GM23338 (cell line): ENCODE data around the gene RAP1GAP. TPM values are rescaled to one million over a fixed set of nuclear protein-coding genes. Genes with fewer than 3 reads are reported as not detected.

Experiments used
- CREB1 ChIP-seq: fragments of 250-450 bp; sonication (Bioruptor Pico); IDR thresholded peaks from 2 replicates; pipeline ENCODE4 v1.5.0; 2020; ENCODE audit warnings: low read depth, mild to moderate bottlenecking, moderate library complexity
- CTCF ChIP-seq, 2 experiments: fragments of 200-600 bp in 1 of 2; sonication (generic) in 1 of 2; conservative IDR thresholded peaks; 2 replicates each; pipeline versions ENCODE4 v1.5.1 to v1.6.1; 2016 to 2017; ENCODE audit warnings: antibody characterized with exemption in 2 of 2, low read depth in 2 of 2, mild to moderate bottlenecking in 2 of 2, moderate library complexity in 1 of 2
- ETS1 ChIP-seq: IDR thresholded peaks from 2 replicates; pipeline ENCODE4 v1.6.1; 2016; ENCODE audit warnings: antibody characterized with exemption
- EZH2 ChIP-seq: fragments of 200-600 bp; sonication (generic); IDR thresholded peaks from one replicate; pipeline ENCODE4 v1.8.0; 2017; ENCODE audit warnings: antibody characterized with exemption, mild to moderate bottlenecking, low read depth; ENCODE audit not compliant: unreplicated experiment
- POLR2AphosphoS5 ChIP-seq: IDR thresholded peaks from 2 replicates; pipeline ENCODE4 v1.6.1; 2016; ENCODE audit warnings: antibody characterized with exemption, low read depth
- STAT1 ChIP-seq: IDR thresholded peaks from one replicate; pipeline ENCODE4 v1.6.1; 2016; ENCODE audit warnings: antibody characterized with exemption; ENCODE audit not compliant: unreplicated experiment
- ZNF114 ChIP-seq: fragments of 250-450 bp; sonication (Bioruptor Pico); IDR thresholded peaks from 2 replicates; pipeline ENCODE4 v1.5.0; 2020; ENCODE audit warnings: mild to moderate bottlenecking, moderate library complexity
- ZNF331 ChIP-seq: fragments of 250-450 bp; sonication (Bioruptor Pico); IDR thresholded peaks from 2 replicates; pipeline ENCODE4 v1.5.0; 2020; ENCODE audit warnings: low read depth, mild to moderate bottlenecking, moderate library complexity
- polyA plus RNA-seq: library from polyadenylated mRNA; unstranded; fragments of >200 nt; fragmentation: Nextera tagmentation; extraction: Ambion mirVana; gene quantifications from 2 replicates; pipeline ENCODE4 v1.2.1, GENCODE V29; 2016
- total RNA-seq: library from RNA; depleted of rRNA; stranded (reverse); fragments of >200 nt; shearing (Covaris generic); gene quantifications from 2 replicates; pipeline ENCODE4 v1.2.3, GENCODE V29; 2014
- TF ChIP-seq, protein P1 (sequence below): fragments of 250-450 bp; sonication (Bioruptor Pico); IDR thresholded peaks from 2 replicates; pipeline ENCODE4 v1.5.0; 2020; ENCODE audit warnings: mild to moderate bottlenecking, moderate library complexity

The RAP1GAP gene
- total and polyA plus RNA-seq, 2 experiments from 2014 or later, result 4.3 to 6.6 TPM

GRCh38 chr1:21618059-21618458 lies 51.1 kb downstream of the RAP1GAP start (continued):
- TF ChIP-seq, protein P1, sequence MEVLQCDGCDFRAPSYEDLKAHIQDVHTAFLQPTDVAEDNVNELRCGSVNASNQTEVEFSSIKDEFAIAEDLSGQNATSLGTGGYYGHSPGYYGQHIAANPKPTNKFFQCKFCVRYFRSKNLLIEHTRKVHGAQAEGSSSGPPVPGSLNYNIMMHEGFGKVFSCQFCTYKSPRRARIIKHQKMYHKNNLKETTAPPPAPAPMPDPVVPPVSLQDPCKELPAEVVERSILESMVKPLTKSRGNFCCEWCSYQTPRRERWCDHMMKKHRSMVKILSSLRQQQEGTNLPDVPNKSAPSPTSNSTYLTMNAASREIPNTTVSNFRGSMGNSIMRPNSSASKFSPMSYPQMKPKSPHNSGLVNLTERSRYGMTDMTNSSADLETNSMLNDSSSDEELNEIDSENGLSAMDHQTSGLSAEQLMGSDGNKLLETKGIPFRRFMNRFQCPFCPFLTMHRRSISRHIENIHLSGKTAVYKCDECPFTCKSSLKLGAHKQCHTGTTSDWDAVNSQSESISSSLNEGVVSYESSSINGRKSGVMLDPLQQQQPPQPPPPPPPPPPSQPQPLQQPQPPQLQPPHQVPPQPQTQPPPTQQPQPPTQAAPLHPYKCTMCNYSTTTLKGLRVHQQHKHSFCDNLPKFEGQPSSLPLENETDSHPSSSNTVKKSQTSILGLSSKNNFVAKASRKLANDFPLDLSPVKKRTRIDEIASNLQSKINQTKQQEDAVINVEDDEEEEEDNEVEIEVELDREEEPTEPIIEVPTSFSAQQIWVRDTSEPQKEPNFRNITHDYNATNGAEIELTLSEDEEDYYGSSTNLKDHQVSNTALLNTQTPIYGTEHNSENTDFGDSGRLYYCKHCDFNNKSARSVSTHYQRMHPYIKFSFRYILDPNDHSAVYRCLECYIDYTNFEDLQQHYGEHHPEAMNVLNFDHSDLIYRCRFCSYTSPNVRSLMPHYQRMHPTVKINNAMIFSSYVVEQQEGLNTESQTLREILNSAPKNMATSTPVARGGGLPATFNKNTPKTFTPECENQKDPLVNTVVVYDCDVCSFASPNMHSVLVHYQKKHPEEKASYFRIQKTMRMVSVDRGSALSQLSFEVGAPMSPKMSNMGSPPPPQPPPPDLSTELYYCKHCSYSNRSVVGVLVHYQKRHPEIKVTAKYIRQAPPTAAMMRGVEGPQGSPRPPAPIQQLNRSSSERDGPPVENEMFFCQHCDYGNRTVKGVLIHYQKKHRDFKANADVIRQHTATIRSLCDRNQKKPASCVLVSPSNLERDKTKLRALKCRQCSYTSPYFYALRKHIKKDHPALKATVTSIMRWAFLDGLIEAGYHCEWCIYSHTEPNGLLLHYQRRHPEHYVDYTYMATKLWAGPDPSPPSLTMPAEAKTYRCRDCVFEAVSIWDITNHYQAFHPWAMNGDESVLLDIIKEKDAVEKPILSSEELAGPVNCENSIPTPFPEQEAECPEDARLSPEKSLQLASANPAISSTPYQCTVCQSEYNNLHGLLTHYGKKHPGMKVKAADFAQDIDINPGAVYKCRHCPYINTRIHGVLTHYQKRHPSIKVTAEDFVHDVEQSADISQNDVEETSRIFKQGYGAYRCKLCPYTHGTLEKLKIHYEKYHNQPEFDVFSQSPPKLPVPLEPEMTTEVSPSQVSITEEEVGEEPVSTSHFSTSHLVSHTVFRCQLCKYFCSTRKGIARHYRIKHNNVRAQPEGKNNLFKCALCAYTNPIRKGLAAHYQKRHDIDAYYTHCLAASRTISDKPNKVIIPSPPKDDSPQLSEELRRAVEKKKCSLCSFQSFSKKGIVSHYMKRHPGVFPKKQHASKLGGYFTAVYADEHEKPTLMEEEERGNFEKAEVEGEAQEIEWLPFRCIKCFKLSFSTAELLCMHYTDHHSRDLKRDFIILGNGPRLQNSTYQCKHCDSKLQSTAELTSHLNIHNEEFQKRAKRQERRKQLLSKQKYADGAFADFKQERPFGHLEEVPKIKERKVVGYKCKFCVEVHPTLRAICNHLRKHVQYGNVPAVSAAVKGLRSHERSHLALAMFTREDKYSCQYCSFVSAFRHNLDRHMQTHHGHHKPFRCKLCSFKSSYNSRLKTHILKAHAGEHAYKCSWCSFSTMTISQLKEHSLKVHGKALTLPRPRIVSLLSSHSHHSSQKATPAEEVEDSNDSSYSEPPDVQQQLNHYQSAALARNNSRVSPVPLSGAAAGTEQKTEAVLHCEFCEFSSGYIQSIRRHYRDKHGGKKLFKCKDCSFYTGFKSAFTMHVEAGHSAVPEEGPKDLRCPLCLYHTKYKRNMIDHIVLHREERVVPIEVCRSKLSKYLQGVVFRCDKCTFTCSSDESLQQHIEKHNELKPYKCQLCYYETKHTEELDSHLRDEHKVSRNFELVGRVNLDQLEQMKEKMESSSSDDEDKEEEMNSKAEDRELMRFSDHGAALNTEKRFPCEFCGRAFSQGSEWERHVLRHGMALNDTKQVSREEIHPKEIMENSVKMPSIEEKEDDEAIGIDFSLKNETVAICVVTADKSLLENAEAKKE, result no peak
- TF ChIP-seq ETS1 (no peak), CTCF (conservative IDR thresholded peaks at IDR 0.05; ENCODE audit: low read depth in 2 of 2) (no peak), ZNF331 (CRISPR knock-in tag) (no peak), STAT1 (no peak), EZH2 (no peak), CREB1 (CRISPR knock-in tag) (no peak), POLR2AphosphoS5 (no peak), ZNF114 (CRISPR knock-in tag) (no peak)
